ENCODE results near the gene TMEFF2. TPM values are rescaled to one million over a fixed set of nuclear protein-coding genes. Genes with fewer than 3 reads are reported as not detected.

The TMEFF2 gene
- total and polyA plus RNA-seq, 10 of the 15 experiments (the other 5 are each of a cell fraction or from before 2014, with no cell fraction given): not detected

DNA sequence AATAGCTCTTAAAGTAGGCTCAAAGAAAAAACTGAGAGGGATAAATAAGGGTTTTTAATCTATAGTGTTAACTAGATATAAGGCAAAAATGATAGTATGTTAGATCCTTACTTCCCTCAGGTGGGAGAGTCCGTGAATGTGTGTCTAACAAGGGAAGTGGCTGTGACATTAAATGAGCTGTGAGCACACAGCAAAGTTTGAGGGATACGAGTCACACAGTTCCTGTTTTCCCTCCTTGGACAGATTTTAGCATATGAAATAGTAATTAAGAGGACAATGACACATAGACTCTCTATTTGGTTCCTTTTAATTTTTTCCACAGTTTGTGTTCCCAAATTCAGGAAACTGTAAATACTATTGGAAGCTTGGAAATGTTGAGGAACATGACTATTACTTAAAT lies 199.4 kb downstream of the TMEFF2 start:
- CTCF ChIA-PET: interaction anchor here (0.7 to 1.7 kb wide), 4 partner anchors 11 to 46 kb away, joined by 4 read pairs; no protein-coding TSS in a partner anchor
- in situ Hi-C loops (cut with MboI): no loop called here
- no peak for TF ChIP-seq TBL1XR1 (IDR thresholded peaks at IDR 0.05; ENCODE audit: low read depth, low read length)
- no peak for TF ChIP-seq GABPA (IDR thresholded peaks at IDR 0.05; ENCODE audit: low read depth)
- no peak for TF ChIP-seq WRNIP1 (IDR thresholded peaks at IDR 0.05; ENCODE audit: borderline replicate concordance, low read depth, low read length)
- TF ChIP-seq, protein P1, sequence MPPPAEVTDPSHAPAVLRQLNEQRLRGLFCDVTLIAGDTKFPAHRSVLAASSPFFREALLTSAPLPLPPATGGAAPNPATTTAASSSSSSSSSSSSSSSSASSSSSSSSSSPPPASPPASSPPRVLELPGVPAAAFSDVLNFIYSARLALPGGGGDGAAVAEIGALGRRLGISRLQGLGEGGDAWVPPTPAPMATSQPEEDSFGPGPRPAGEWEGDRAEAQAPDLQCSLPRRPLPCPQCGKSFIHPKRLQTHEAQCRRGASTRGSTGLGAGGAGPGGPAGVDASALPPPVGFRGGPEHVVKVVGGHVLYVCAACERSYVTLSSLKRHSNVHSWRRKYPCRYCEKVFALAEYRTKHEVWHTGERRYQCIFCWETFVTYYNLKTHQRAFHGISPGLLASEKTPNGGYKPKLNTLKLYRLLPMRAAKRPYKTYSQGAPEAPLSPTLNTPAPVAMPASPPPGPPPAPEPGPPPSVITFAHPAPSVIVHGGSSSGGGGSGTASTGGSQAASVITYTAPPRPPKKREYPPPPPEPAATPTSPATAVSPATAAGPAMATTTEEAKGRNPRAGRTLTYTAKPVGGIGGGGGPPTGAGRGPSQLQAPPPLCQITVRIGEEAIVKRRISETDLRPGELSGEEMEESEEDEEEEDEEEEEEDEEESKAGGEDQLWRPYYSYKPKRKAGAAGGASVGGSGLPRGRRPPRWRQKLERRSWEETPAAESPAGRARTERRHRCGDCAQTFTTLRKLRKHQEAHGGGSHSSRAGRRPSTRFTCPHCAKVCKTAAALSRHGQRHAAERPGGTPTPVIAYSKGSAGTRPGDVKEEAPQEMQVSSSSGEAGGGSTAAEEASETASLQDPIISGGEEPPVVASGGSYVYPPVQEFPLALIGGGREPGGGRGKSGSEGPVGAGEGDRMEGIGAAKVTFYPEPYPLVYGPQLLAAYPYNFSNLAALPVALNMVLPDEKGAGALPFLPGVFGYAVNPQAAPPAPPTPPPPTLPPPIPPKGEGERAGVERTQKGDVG (CRISPR knock-in tag; IDR thresholded peaks at IDR 0.05): no peak
- no peak for TF ChIP-seq RELA (IDR thresholded peaks at IDR 0.05; ENCODE audit: borderline replicate concordance, partially characterized antibody)
- TF ChIP-seq ZNF622 (IDR thresholded peaks at IDR 0.05): no peak
- TF ChIP-seq BCL11A (IDR thresholded peaks at IDR 0.05; ENCODE audit: low read depth, low read length): no peak
- no peak for TF ChIP-seq EP300 (IDR thresholded peaks at IDR 0.05; ENCODE audit: borderline replicate concordance in 1 of 2, control insufficient read depth in 1 of 2, low read depth in 2 of 2, low read length in 2 of 2)
- no peak for TF ChIP-seq POLR2AphosphoS5 (IDR thresholded peaks at IDR 0.05; ENCODE audit: low read length)
- no peak for TF ChIP-seq TCF7 (IDR thresholded peaks at IDR 0.05; ENCODE audit: borderline replicate concordance)
- TF ChIP-seq FOXK2 (IDR thresholded peaks at IDR 0.05): no peak
- TF ChIP-seq TARDBP (IDR thresholded peaks at IDR 0.05; ENCODE audit: borderline replicate concordance): no peak
- TF ChIP-seq PAX5 (IDR thresholded peaks at IDR 0.05; ENCODE audit: borderline replicate concordance, low read depth, low read length): no peak
- no peak for TF ChIP-seq SREBF2 (IDR thresholded peaks at IDR 0.05; ENCODE audit: low read length)
- no peak for TF ChIP-seq NFYA (IDR thresholded peaks at IDR 0.05; ENCODE audit: borderline replicate concordance, low read depth, low read length)

More for the DNA sequence above, 199.4 kb downstream of the TMEFF2 start:
- no peak for FAIRE-seq
- H3K4me1 ChIP-seq (ENCODE audit: control insufficient read depth, insufficient read depth, low read length): no peaks in the 10 kb centered on the region
- DNase-seq (ENCODE audit: low read depth, low spot score): no peak
- H3K27ac ChIP-seq (ENCODE audit: control insufficient read depth, insufficient read depth): no peak overlapping the region
- no TSS peak for BruUV-seq (replicated peaks)
- POLR2A ChIA-PET: no interaction called here
- no peaks in the 10 kb centered on the region for H3K9me3 ChIP-seq (replicated peaks; ENCODE audit: control insufficient read depth, insufficient read depth, low read length)
- intact Hi-C loops (cut with micrococcal nuclease; ENCODE audit: unreplicated experiment): no loop called here
- H3K36me3 ChIP-seq (ENCODE audit: control insufficient read depth in 2 of 2, insufficient read depth in 2 of 2, low read length in 1 of 2): no peaks in the 10 kb centered on the region
- 3% methylated on average over 2 of the region's 2 CpGs for WGBS (ENCODE audit: insufficient coverage, insufficient replicate concordance, low lambda C conversion rate, missing lambda C conversion rate)
- H4K20me1 ChIP-seq (ENCODE audit: control insufficient read depth, insufficient read depth): no peaks in the 10 kb centered on the region
- ATAC-seq: no peak
- H3K4me3 ChIP-seq: no peak overlapping the region
- H2AFZ ChIP-seq (ENCODE audit: control insufficient read depth, low read depth, low read length): no peak overlapping the region
- SMC1A ChIA-PET (ENCODE audit: uncharacterized antibody, unreplicated experiment): interaction anchor here (0.6 to 1.6 kb wide), 5 partner anchors 14 to 167 kb away, joined by 3 to 5 read pairs (median 3); no protein-coding TSS in a partner anchor
- H3K27me3 ChIP-seq (replicated peaks in 1 of 2; ENCODE audit: control insufficient read depth in 2 of 2, insufficient read depth in 2 of 2, low read length in 1 of 2): no peaks in the 10 kb centered on the region
- no peaks in the 10 kb centered on the region for H3K79me2 ChIP-seq (ENCODE audit: control insufficient read depth, insufficient read depth, low read length)
- no peak overlapping the region for H3K9ac ChIP-seq (ENCODE audit: control insufficient read depth, insufficient read depth, low read length)
- H3K4me2 ChIP-seq (ENCODE audit: control insufficient read depth, insufficient read depth): no peak overlapping the region
- RAD21 ChIA-PET (ENCODE audit: unreplicated experiment): interaction anchor here (1.0 kb wide), 1 partner anchor 72 kb away, joined by 4 read pairs; no protein-coding TSS in a partner anchor
